ENCODE measurements around the gene ZIM2.
"Not testable (repeated sequence)": the region's sequence is repeated elsewhere in the genome, so short reads cannot be mapped to it uniquely, and the experiment has no call there.

The ZIM2 gene

DNA sequence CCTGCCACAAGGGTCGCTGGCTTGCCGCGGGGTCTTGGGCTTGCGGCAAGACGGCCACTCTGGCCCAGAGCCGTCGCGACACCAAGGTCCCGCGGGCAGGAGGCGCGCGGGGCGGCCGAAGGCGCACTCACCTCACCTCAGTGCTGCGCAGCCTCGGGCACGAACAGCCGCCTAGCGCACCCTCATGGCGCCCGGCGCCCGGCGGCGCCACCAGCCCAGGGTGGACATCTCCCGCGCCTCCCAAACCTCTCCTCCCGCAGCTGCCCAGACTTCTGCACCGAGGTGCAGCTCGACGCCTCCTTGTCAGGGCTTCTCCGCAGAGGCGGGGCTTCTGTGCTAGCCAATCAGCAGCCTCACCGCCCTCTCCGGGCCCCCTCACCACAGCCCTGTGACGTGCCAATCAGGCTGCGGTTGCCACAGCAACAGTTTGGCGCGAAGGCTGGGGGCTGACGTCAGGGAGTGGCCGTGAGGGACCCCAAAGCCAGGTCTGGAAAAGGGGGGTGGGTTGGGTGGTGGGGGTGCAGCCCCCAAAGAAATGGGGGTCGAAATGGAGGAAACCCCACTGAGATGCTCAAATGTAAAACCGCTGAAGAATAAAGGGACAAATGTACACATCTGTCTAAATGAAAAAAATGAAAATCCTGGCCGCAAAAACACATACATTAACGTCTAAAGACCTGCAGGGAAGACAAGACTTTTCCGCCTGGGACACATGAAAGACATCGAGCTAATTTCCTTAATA is at the start of gene ZIM2, which contains the start of gene PEG3:
Gene ZIM2, minus strand, starts transcription at position 276 of the 742 bp plus-strand sequence. CDS start 16,449 bp downstream, outside the sequence.
Gene PEG3, minus strand, starts transcription at position 276 of the 742 bp plus-strand sequence. CDS start 16,071 bp downstream, outside the sequence.
- DNase-seq (ENCODE audit: low spot score): peak; percentile 89

DNA sequence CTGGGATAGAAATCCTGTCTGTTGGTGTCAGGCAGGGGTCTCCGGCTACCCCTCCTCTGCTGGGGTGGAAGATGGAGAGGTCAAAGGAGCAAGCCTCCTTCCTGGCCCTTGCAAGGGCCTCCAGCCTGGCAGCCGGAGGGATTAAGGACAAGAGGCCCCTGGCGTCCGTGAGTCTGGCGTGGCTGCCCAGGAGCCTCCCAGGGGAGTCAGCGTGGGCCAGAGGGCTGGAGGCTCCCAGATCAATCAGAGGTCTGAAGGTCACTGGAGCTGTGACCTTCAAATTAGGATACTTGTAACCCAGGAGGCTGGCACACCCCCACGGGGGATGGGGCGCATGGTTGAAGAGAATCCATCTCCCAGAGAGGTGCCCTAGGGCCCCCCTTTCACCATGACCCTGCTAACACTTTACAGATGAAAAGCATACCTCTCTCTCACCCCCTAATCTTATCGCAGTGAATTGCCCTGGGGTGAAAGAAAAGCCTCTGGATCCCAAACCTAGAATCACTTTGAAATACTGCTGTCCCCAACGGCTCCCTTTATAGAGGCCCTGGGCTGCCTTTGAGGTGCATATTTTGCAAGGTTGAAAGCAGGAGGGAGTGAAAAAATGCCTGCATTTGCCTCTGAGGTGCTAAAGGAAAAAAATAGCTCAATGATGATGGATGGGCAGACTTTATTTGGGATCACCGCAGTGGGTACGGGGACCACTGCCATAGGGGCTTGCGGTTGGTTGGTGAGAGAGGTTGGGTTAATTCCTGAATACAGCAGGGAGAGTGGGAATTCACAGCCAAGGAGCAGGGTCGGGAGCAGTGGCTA is 44.9 kb upstream of the ZIM2 start:
- DNase-seq (ENCODE audit: low spot score): no peak

DNA sequence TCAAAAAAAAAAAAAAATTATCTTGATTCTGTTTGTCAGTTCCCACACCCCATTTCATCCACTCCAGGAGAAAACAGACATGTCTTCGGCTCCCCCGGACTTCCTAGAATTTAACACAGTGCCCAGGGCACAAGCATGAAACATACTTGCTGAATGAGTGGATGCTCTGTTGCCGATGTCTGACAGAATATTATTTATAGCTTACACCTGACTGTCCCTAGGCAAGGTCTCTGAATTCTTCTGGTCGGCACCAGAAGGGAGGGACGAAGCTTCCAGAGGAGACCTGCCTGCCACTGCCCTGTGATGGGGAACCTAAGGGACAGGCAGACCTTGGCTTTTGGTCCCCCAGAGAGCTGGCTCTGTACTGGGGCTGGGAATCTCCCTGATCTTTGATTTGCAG is 43.9 kb upstream of the ZIM2 start:
- no peak for DNase-seq (ENCODE audit: low spot score)

DNA sequence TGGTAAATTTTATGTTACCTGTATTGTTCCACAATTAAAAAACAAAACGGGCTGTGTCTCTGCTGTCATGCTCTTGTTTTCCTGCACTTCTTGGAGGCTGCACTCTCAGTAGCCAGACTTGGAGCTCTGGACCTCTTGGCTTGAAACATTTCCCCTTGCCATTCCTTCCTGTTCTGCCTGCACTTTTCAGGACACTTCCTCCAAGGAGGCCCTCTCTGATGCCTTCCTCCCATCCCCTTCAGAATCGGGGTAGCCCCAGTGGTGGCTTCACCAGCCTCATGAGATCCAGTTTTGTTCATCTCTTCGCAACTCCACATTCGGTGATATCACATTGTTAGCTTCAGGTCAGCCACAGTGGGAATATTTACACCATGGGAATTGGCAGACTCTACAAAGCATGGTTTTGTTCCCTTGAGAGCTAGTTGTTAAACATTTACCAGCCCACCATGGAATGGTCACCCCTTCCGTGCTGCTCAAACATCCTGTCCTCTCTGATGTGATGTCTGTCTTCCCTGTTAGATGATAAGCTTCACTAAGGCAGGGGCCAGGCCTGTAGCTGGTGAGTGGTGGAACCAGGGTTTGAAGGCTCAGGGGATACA is 40.2 kb upstream of the ZIM2 start:
- no peak for DNase-seq (ENCODE audit: low spot score)

DNA sequence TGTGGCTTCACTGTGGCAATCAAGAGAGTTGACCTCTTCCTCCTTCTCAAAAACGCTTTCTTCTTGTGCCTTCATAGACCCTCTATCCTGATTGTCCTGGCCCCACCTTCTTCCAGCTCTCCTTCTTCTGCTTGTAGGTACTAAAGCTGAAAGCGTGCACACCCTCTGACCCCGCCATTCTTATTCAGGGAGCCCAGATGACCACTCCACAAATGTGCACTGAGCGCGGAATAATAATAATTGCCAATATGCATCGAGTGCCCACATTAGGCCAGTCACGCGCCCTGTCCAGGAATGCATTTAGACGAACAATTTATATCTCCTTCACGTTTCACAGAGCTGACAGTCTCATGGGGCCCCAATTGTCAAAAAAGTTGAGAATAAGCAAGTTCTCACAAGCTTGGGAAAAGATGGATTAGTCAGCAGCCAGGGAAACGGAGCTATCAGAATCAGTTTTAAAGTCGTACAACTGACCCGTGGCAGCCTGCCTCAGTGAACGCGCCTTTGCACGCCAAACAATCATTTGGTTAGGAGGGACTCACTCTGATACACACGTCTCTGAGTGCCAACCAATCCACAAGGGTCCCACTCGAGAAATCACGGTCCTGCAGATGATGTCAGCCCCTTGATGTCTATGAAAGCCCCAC is 36.7 kb upstream of the ZIM2 start:
- no peak for DNase-seq (ENCODE audit: low spot score)

DNA sequence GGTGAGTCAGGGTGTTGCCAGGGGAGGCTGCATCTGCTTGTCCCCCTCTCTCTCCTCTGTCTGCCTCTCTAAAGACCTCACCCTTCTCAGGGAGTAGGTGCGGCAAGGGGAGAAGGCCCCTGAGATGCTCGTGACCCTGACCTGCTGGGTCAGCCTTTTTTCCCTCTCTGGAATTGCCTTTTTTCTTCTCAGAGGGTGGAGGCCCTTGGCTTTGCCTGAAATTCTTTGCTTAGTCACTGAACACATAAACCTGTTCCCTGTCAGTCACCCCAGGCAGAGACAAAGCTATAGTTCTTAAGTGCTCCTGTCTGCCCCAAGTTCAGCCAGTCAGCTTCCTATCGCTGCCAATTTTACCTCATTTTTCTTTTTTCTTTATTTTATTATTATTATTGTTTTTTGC is 35.2 kb upstream of the ZIM2 start:
- DNase-seq (ENCODE audit: low spot score): no peak

DNA sequence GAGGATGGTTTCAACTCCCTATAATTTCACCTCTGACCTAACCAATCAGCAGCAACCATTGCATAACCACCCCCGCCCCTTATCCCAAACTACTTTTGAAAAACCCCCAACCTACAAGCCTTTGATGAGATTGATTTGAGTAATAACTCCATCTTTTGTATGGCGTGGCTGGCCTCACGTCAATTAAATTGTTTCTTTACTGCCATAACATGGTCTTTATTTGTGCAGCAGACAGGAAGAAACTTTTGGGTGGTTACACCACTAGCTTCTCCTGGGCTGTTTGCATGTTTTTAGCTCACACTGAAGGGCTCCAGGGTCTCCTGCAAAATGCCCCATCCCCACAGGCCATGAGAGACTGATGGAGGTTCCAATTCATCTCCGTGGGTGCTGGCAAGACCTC is 34.0 kb upstream of the ZIM2 start:
- DNase-seq (ENCODE audit: low spot score): no peak

DNA sequence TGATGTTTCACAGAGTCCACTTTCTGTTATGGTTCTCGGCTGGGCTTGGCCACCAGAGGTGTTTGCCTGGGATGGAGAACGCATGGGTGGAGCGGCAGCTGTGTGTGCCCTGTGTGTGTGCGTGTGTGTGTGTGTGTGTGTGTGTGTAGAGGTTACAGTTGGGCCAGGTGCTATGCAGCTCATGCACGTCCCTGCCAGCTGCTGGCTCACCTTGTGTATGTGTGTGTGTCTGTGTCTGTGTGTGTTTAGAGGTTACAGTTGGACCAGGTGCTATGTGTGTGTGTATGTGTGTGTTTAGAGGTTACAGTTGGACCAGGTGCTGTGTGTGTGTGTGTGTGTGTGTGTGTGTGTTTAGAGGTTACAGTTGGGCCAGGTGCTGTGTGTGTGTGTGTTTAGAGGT is 33.0 kb upstream of the ZIM2 start:
- no peak for DNase-seq (ENCODE audit: low spot score)

DNA sequence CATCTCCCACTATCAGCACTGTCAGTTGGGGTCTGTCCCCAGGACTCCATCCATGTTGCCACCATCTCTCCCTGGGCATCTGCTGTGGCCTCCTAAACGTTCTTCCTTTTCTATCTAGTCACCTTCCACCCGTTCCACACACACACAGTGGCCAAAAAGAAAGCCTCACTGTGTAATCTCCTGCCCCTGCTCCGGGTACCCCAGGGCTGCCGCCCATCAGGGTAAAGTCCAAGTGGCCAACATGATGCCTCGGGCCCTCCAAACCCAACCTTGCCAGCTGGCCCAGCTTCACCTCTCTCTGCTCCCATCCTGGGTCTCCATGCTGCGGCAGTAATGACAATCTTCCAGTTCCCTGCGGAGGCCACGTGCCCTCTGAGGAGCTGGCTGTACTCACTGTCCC is 29.4 kb upstream of the ZIM2 start:
- no peak for DNase-seq (ENCODE audit: low spot score)

DNA sequence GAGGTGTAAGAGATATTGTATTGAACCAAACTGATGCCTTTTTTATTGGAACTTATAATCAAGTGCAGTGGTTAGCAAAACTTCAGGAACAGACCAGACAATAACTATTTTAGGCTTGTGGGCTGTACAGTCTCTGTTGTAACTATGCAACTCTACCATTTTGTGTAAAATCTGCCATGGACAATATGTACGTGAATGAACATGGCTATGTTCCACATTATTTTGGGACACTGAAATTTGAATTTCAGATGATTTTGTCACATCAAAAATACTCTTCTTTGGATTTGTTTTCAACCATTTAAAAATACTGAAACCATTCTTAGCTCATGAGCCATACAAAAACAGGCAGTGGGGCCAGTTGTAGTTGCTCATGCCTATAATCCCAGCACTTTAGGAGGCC is 27.9 kb upstream of the ZIM2 start:
- no peak for DNase-seq (ENCODE audit: low spot score)

DNA sequence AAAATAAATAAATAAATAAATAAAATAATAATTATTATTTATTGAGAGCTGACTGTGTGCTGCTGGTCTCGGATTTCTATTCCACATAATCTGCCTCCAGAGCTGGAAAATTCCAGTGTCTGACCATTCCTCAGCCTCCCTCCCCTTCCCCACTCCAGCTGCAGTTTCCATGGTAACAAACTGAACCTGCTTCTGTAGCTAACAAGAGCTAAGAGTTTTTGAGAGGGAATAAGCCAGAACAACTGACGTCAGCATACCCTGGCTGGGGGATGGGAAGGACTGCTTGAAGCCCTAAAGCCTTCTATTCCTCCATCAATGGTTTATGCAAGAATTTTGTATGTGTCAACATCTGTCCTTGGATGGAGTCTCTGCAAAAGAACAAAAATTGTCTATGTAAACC is 26.0 kb upstream of the ZIM2 start:
- no peak for DNase-seq (ENCODE audit: low spot score)

DNA sequence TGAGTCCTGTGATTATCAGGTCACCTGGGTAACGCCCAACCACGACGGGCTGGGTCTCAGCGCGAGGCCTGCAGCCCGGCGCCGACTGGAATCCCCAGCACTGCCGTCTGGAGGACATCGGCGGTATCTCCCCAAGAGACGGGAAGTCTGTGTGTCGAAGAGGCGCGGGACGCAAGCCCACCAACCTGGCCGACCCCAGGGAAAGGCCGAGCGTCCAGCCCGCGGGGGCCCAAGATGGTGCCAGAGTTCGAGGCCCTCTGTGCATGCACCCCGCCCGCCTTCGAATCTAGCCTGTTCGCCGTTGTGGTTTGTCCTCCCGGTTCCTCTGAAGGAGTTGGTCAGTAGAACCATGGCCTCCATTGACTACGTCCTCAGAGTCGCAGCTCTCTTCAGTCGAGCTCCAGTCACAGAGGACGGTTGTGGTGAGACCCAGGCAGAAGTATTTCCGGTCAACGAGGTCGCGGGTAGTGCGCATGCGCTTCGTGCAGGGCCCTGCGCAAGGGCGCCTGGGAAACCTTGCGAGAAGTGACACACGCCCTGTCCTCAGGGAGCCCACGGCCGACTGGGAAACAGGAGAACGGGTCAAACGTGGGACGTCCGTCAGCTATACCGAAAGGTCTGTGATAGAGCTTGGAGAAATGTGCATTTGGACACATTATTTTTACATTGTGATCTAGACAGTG is 24.1 kb upstream of the ZIM2 start:
- DNase-seq (ENCODE audit: low spot score): no peak

DNA sequence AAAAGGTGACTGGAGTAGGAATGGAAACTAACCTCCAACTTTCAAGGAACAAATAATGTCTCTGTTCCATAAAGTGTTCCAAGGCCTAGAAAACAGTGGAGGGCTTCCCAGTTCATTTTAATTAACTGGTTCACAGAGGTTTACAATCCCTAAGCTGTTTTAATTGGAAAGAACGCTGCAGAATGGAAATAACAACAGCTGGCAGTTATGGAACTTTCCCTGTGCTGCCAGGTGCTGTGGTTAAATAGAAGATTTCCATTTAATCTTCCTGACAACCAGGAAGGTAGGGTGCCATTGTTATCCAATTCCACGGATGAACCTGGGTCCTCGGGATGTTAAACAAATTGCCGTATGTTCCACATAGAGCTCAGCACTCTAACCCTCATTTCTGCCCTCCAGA is 22.2 kb upstream of the ZIM2 start:
- no peak for DNase-seq (ENCODE audit: low spot score)

DNA sequence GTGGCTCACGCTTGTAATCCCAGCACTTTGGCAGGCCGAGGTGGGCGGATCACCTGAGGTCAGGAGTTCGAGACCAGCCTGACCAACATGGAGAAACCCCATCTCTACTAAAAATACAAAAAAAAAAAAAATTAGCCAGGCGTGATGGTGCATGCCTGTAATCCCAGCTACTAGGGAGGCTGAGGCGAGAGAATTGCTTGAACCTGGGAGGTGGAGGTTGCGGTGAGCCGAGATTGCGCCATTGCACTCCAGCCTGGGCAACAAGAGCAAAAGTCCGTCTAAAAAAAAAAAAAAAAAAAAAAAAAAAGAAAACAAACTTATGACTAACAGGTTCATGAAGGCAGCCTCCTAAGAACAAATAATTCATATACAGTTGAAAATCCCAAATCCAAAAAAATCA is 19.9 kb upstream of the ZIM2 start:
- DNase-seq (ENCODE audit: low spot score): not testable (repeated sequence)

DNA sequence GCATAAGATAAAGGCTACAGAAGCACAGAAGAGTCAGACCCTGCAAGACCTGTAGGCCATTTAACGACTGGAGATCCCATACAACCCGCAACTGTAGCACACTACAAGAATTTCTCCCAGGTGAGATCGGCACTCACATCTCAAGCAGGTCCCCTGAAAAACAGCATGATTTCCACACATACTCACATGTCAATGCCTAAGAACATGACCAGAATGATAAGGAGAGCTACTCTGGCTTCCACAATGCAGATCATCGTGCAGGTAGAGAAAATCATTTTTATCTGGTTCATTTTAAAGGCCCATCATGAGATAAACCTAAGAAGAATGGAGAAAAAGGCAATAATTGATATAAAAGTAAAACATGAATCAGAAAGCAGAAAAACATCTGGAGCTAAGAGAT is 17.5 kb upstream of the ZIM2 start:
- no peak for DNase-seq (ENCODE audit: low spot score)

DNA sequence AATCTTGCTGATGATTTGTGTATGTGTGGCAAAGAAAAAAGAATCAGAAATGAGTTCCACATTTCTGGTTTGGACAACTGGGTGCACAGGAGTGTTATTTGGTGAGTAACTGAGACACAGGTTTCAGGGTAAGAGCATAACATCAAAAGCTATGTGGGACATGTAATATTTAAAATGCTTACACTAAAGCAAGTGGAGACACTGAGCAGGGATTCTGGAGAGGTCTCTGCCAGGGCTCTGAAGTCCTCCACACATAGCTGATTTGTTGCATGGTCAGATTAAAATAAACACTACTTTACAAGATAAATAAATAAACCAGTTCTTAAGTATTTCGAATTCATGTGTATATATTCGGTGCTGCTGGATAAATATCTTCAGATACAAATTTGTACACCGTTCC is 16.3 kb upstream of the ZIM2 start:
- no peak for DNase-seq (ENCODE audit: low spot score)

DNA sequence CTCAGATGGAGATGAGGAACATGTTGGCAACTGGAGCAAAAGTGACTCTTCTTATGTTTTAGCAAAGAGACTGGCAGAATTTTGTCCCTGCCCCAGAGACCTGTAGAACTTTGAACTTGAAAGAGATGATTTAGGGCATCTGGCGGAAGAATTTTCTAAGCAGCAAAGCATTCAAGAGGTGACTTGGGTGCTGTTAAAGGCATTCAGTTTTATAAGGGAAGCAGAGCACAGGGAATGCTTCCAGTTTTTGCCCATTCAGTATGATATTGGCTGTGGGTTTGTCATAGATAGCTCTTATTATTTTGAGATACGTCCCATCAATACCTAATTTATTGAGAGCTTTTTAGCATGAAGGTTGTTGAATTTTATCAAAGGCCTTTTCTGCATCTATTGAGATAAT is 11.8 kb upstream of the ZIM2 start:
- not testable (repeated sequence) for DNase-seq (ENCODE audit: low spot score)

DNA sequence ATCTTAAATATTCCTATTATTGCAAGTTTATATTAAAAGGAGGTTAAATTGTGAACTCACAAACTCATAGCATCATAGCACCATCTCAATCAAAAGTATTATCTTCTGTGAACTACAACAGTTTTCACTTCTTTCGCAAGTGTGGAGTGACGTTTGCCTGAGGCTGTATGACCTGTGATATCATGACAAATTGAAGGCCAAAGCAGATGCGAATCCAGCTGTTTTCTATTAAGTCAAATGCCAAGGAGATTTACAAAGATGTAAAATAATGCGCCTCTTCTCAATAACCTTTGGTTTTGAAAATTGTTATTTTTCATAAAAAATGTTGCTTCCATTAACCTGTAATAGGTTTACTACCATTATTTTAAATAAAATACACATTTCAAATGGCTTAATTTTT is 7.6 kb upstream of the ZIM2 start:
- no peak for DNase-seq (ENCODE audit: low spot score)

DNA sequence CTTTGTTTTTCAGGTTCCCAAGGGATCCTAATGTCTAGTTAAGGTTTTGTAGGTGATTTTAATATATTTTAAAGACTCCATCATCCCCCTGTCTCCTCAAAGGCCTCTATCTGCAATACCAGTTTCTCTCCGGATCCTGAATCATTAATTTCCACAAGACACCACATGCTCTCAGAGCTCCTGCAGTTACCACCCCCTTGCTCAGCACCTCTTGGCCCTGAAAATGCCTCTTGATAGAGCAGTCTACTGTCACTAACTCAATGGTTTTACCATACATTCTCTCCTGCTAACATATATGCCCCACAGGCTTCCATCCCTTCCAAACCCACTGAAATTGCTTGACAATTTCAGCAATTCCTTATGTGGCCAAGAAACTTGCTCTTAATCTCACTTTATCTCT is 1.9 kb upstream of the ZIM2 start:
- DNase-seq (ENCODE audit: low spot score): no peak

DNA sequence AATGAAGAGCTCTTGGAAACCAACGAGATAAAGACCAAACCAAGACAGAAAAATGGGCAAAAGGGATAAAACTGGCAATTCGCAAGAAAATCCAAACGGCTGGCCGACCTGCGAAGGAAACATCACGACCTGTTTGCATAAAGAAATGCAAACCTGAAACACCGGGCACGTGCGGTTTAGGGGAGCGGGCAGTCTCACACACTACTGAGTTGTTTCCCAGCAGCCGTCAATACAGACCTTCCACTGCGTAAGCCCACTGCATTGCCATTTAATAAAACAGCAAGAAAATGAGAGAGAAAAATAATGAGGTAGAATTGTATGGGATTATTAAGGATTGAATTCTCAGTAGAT is 642 bp upstream of the ZIM2 start:
- no peak for DNase-seq (ENCODE audit: low spot score)

DNA sequence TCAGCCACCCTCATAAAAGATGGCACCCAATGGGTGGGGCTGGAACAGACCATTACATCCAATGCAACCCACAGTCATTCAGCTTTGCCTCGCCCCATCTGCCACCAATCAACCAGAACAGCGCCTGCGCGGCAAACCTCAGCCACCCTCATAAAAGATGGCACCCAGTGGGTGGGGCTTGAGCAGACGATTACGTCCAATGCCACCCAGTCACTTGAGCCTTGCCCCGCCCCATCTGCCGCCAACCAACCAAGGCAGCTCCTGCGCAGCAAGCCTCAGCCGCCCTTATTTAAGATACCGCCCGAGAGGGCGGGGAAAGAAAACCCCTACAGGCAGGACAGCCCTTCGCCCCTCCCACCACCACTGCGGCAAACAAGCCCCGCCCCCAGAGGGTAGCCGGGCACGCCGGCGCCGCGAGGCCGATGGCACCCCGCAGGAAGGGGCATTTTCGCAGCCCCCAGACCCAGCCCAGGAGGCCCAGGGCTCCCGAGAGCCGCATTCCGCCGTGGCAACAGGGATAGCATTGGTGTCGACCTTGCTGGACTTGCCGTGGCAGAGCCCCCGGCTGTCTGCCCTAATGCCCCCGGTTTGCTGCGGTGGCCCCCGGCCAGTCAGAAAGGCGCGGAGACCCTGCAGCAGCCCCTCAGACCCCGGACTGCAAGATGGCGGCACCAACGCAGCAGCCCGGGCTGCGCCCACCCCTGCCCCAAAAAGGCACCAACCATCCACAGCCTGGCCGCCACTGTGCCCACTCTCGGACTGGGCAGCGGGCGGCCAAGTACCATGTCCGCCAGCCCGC is 675 bp downstream of the ZIM2 start:
- DNase-seq (ENCODE audit: low spot score): peak; percentile 98
